ENCODE results near the gene IRF7.

The IRF7 gene

DNA sequence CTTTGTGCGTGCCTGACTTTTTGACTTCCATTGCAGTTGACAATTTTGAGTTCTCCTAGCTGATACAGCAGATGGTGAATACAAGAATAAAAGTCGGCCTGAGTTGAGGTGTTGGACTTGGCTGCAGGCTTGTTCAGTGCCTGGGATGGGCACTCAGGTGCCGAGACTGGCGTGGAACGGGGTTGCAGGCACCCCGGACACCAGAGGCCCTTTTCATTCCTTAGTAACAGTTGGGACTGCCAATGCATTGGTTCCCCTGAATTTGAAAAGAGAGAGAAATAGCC lies 38.2 kb downstream of the IRF7 start:
- peak overlapping the region; percentile 76 for H3K9ac ChIP-seq (ENCODE audit: low read length)
- no peak overlapping the region for H3K27ac ChIP-seq (ENCODE audit: low read length)
- TF ChIP-seq, protein P1, sequence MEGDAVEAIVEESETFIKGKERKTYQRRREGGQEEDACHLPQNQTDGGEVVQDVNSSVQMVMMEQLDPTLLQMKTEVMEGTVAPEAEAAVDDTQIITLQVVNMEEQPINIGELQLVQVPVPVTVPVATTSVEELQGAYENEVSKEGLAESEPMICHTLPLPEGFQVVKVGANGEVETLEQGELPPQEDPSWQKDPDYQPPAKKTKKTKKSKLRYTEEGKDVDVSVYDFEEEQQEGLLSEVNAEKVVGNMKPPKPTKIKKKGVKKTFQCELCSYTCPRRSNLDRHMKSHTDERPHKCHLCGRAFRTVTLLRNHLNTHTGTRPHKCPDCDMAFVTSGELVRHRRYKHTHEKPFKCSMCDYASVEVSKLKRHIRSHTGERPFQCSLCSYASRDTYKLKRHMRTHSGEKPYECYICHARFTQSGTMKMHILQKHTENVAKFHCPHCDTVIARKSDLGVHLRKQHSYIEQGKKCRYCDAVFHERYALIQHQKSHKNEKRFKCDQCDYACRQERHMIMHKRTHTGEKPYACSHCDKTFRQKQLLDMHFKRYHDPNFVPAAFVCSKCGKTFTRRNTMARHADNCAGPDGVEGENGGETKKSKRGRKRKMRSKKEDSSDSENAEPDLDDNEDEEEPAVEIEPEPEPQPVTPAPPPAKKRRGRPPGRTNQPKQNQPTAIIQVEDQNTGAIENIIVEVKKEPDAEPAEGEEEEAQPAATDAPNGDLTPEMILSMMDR (IDR thresholded peaks at IDR 0.05; ENCODE audit: low read depth, low read length), result no peak
- no peak for TF ChIP-seq EZH2phosphoT487 (IDR thresholded peaks at IDR 0.05; ENCODE audit: low read depth)
- peak overlapping the region; percentile 95 for H3K4me3 ChIP-seq (ENCODE audit: low read length)
- H3K9me3 ChIP-seq (ENCODE audit: insufficient read depth, low read length), result no peaks in the 10 kb centered on the region
- peaks cover 24% of the 10 kb centered on the region for H3K4me1 ChIP-seq (ENCODE audit: low read length)
- peaks cover 23% of the 10 kb centered on the region for H3K36me3 ChIP-seq (replicated peaks; ENCODE audit: low read depth, low read length)
- peaks cover 61% of the 10 kb centered on the region for H3K79me2 ChIP-seq (ENCODE audit: low read length)
- no peak overlapping the region for H2AFZ ChIP-seq (ENCODE audit: low read depth, low read length)
- H3K27me3 ChIP-seq (ENCODE audit: low read depth, low read length), result no peaks in the 10 kb centered on the region
- H3K4me2 ChIP-seq (ENCODE audit: low read length), result peak overlapping the region; percentile 99
- H4K20me1 ChIP-seq (ENCODE audit: insufficient read depth, low read length), result peaks cover 51% of the 10 kb centered on the region

DNA sequence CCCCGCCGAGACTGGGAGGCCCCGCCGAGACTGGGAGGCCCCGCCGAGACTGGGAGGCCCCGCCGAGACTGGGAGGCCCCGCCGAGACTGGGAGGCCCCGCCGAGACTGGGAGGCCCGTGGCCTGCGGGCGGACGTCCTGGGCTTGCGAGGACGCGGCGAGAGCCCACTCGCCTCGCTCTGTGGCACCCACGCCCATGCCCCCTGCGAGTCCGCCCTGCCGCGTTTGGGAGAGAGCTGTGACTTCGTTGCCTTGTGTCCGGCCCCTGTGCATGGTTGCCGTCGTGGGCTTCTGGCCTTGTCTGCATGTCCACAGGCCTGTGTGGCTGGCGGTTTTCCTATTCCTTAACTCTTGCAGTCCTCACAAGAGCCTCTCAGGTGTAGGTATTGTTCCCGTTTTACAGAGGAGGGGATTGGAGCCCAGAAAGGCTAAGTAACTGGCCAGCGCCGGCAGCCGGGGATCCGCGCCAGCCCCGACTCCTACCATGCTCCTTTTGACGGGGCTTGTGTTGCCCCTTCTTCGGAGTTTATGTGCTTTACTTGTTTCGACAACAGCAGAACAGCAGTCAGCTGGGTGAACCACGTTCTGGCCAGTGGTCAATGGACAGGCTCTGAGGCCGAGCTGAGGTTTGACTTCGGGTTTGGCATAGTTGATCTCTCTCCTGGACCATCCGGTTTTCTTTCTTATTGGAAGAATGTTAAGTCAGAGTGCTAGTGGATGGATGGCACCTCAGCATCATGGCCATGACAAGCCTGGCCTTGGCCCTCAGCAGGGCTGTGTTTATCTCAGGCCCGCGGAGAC lies 38.7 kb downstream of the IRF7 start:
- Histone ChIP-seq H3K79me2 (ENCODE audit: low read length) (peaks cover 57% of the 10 kb centered on the region), H3K9me3 (ENCODE audit: insufficient read depth, low read length) (no peaks in the 10 kb centered on the region), H3K4me1 (ENCODE audit: low read length) (peaks cover 24% of the 10 kb centered on the region), H3K9ac (ENCODE audit: low read length) (peak overlapping the region; percentile 76), H4K20me1 (ENCODE audit: insufficient read depth, low read length) (peaks cover 51% of the 10 kb centered on the region), H2AFZ (ENCODE audit: low read depth, low read length) (no peak overlapping the region), H3K4me3 (ENCODE audit: low read length) (peak overlapping the region; percentile 95), H3K36me3 (replicated peaks; ENCODE audit: low read depth, low read length) (peaks cover 22% of the 10 kb centered on the region), H3K4me2 (ENCODE audit: low read length) (peak overlapping the region; percentile 99), H3K27ac (ENCODE audit: low read length) (peak overlapping the region; percentile 33), H3K27me3 (ENCODE audit: low read depth, low read length) (no peaks in the 10 kb centered on the region)
- TF ChIP-seq, protein P1 (IDR thresholded peaks at IDR 0.05; ENCODE audit: low read depth, low read length), result no peak
- TF ChIP-seq EZH2phosphoT487 (IDR thresholded peaks at IDR 0.05; ENCODE audit: low read depth), result no peak

DNA sequence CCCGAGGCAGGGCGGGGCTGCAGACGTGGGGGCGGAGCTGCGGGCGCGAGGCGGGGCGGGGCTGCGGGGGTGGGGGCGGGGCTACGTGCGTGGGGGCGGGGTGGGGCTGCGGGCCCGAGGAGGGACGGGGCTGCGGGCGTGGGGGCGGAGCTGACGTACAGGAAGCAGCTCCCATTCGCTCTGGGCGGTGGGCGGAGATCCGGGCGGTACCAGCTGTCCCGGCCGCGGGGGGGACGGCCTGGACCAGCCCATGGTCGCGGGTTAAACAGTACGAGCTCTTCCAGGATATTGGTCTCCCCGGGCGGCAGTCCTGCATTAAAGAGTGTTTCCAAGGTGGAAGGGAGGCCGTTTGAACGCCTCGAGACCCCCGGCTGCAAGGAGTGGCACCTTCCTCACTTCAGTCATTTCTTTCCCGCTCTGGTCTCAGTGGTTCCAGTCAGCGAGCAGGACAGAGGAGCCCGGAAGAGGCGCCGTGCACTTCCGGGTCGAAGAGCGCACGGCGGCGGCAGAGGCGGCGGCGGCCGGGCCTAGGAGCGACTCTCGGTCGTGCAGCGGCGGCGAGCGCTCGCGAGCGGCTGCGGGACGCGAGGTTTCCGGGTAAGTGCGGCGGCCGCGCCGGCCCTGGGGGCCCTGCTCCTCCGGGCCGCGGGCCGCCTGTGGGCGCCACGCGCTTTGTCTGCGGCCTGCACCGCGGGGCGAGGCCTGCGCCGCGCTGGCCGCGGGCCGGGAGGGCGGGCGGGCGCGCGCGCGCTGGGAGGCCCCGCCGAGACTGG lies 39.6 kb downstream of the IRF7 start, which contains the start of gene PHRF1:
Gene PHRF1, plus strand, starts transcription at position 475 of the 773 bp plus-strand sequence. CDS start 5,043 bp downstream, outside the sequence.
- H3K79me2 ChIP-seq (ENCODE audit: low read length), result peaks cover 49% of the 10 kb centered on the region
- H3K9me3 ChIP-seq (ENCODE audit: insufficient read depth, low read length), result no peaks in the 10 kb centered on the region
- peak within 1 kb of the TSS; percentile 76 for H3K9ac ChIP-seq (ENCODE audit: low read length)
- H4K20me1 ChIP-seq (ENCODE audit: insufficient read depth, low read length), result peaks cover 42% of the 10 kb centered on the region
- peak within 1 kb of the TSS; percentile 99 for H3K4me2 ChIP-seq (ENCODE audit: low read length)
- TF ChIP-seq EZH2phosphoT487 (IDR thresholded peaks at IDR 0.05; ENCODE audit: low read depth), result no peak
- TF ChIP-seq, protein P1 (IDR thresholded peaks at IDR 0.05; ENCODE audit: low read depth, low read length), result no peak
- H3K4me1 ChIP-seq (ENCODE audit: low read length), result peaks cover 24% of the 10 kb centered on the region
- peak within 1 kb of the TSS; percentile 95 for H3K4me3 ChIP-seq (ENCODE audit: low read length)
- H3K27ac ChIP-seq (ENCODE audit: low read length), result peak within 1 kb of the TSS; percentile 73
- H3K27me3 ChIP-seq (ENCODE audit: low read depth, low read length), result no peaks in the 10 kb centered on the region
- H3K36me3 ChIP-seq (replicated peaks; ENCODE audit: low read depth, low read length), result peaks cover 14% of the 10 kb centered on the region
- H2AFZ ChIP-seq (ENCODE audit: low read depth, low read length), result peak within 1 kb of the TSS; percentile 61; the same call in 1 of the 2 replicates
